Left renal pelvis (tissue), 4 donors: ENCODE results near the gene MAGED4. TPM values are rescaled to one million over a fixed set of nuclear protein-coding genes. Genes with fewer than 3 reads are reported as not detected.
"Not testable (repeated sequence)": the region's sequence is repeated elsewhere in the genome, so short reads cannot be mapped to it uniquely, and the experiment has no call there.

Experiments used
- DNase-seq, 4 donors: peaks; one replicate each; pipeline ENCODE4 v3.0.0-alpha.2; 2013; ENCODE audit warnings: low read depth in 4 of 4, low spot score in 3 of 4
- polyA plus RNA-seq, 4 donors: library from polyadenylated mRNA; unstranded; fragments of 120-200 nt; gene quantifications; one replicate each; pipeline ENCODE4 v1.2.1, GENCODE V29; 2013; ENCODE audit not compliant: insufficient read length in 4 of 4

MAGED4 gene, protein sequence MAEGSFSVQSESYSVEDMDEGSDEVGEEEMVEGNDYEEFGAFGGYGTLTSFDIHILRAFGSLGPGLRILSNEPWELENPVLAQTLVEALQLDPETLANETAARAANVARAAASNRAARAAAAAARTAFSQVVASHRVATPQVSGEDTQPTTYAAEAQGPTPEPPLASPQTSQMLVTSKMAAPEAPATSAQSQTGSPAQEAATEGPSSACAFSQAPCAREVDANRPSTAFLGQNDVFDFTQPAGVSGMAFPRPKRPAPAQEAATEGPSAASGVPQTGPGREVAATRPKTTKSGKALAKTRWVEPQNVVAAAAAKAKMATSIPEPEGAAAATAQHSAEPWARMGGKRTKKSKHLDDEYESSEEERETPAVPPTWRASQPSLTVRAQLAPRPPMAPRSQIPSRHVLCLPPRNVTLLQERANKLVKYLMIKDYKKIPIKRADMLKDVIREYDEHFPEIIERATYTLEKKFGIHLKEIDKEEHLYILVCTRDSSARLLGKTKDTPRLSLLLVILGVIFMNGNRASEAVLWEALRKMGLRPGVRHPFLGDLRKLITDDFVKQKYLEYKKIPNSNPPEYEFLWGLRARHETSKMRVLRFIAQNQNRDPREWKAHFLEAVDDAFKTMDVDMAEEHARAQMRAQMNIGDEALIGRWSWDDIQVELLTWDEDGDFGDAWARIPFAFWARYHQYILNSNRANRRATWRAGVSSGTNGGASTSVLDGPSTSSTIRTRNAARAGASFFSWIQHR
- 10 to 100 TPM; 34.5 to 56.6 (median 48.8) TPM for polyA plus RNA-seq

DNA sequence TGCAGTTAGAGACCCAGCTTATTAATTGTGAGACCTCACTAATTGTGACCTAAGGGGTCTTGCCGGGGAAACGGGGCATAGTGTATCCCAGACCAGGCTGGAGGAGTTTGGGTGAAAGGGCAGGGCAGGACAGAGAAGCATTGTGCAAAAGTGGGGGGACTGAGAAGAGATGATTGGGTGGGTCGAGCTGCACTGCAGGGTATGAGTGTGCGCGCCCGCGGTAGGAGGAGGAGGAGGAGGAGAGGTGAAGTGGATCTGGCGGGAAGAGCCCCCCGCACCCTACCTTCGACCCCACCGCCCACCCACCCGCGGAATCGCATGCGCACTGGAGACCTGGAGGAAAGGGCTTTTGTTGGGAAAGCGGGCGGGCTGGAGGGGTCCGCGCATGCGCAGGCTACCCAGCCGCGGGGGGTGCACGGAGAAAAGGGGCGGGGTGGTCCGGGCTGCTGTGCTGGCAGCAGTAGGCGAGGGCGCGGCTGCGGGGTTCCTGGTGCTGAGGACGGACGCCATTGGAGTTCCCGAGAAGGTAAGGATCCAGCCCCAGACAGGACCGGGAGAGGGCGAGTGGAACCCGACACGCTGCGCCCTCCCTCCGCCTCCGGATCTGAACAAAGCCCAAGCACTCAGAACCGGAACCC lies at the start of gene MAGED4:
TSS of gene MAGED4 (plus strand) at position 449 of the 638 bp plus-strand sequence. CDS start 1,035 bp downstream, outside the sequence.
- DNase-seq = not testable (repeated sequence)

DNA sequence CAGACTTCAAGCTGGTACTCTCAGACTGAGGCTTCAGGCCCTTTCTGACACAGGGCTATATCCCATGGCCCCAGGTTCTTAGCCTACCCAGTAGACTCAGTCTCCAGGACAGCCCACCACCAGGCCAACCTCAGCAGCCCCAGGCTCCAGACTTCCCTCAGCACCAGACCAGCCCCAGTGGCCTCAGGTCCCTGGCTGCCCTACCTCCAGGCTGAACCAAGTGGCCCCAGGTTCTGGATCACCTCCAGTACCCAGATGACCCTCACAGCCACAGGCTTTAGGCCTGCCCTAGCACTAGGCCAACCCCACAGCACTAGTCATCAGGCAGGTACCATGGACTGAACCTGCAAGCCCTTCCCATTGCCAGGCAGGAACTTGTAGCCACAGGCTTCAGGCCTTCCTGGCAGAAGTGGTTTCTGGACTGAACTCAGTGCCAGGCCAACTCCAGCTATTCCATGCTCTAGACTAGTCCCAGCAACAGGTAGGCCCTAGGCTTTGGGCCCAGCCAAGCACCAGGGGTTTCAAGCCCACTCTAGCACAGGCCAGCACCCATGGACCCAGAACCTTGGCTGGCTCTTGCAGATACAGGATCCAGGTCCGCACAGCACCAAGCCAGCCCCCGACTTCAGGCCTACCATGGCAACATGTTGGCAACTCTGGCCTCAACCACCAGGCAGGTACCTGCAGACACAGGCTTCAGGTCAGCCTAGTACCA lies 45.7 kb upstream of the MAGED4 start:
- DNase-seq = no peak

DNA sequence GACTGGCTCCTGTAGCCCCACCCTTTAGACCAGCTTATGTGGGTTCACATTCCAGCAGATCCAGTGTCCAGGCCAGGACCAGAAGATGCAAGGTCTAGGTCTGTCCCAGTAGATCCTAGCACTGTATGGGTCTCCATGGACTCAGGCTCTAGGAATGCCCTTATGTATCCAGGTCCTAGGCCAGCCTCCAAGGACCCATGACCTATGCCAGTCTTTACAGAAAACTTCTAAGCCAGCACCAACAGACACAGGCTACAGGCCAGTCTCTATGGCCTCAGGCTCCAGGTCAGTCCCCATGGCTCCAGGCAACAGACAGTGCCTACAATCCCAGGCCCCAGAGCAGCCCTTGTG lies 45.2 kb upstream of the MAGED4 start:
- no peak for DNase-seq

DNA sequence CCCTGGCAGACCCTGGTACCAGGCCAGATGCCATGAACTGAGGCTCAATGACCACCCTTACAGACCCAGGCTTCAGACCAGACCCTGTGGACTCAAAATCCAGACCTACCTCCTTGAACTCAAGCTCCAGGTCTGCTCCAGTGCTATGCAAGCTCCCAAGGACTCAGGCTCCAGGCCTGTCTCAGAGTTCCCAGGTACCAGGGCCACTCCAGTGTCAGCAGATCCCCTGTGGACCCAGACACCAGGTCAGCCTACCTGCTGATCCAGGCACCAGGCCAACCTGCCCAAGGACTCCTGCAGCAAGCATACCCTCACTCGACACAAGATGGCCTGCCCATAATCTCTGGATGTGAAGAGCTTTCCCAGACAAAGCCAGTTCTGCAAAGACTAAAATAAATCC lies 44.7 kb upstream of the MAGED4 start:
- DNase-seq = no peak

DNA sequence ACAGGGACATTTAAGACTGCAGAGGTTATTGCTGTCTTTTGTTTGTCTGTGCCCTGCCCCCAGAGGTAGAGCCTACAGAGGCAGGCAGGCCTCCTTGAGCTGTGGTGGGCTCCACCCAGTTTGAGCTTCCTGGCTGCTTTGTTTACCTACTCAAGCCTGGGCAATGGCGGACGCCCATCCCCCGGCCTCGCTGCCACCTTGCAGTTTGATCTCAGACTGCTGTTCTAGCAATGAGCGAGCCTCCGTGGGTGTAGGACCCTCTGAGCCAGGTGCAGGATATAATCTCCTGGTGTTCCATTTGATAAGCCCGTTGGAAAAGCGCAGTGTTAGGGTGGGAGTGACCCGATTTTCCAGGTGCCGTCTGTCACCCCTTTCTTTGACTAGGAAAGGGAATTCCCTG lies 34.0 kb upstream of the MAGED4 start:
- not testable (repeated sequence) for DNase-seq

DNA sequence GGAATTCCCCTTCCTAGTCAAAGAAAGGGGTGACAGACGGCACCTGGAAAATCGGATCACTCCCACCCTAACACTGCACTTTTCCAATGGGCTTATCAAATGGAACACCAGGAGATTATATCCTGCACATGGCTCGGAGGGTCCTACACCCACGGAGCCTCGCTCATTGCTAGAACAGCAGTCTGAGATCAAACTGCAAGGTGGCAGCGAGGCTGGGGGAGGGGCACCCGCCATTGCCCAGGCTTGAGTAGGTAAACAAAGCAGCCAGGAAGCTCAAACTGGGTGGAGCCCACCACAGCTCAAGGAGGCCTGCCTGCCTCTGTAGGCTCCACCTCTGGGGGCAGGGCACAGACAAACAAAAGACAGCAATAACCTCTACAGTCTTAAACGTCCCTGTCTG lies 24.5 kb upstream of the MAGED4 start:
- not testable (repeated sequence) for DNase-seq

DNA sequence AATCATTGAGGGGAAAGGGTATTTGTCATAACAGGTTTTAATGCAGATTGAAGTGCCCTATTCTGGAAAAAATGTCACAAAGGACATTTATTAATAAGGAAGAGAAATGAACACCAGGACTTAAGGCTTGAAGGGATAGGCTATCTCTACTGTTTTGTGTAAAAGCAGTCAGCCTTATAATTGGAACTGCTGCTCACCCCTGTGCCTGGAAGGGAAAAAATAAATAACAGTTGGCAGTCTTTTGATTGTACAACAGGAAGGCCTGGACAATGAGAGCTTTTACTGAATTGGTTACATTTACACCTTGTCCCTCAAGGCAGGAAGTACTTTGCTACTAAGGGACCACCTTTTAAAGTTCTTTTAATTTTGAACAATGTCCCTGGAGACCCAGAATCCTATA lies 17.8 kb upstream of the MAGED4 start:
- no peak for DNase-seq

DNA sequence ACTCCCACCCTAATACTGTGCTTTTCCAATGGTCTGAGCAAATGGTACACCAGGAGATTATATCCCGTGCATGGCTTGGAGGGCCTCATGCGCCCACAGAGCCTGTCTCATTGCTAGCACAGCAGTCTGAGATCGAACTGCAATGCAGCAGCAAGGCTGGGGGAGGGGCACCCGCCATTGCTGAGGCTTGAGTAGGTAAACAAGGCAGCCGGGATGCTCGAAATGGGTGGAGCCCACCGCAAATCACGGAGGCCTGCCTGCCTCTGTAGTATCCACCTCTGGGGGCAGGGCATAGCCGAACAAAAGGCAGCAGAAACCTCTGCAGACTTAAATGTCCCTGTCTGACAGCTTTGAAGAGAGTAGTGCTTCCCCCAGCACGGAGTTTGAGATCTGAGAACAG lies 13.6 kb upstream of the MAGED4 start:
- DNase-seq = not testable (repeated sequence)

DNA sequence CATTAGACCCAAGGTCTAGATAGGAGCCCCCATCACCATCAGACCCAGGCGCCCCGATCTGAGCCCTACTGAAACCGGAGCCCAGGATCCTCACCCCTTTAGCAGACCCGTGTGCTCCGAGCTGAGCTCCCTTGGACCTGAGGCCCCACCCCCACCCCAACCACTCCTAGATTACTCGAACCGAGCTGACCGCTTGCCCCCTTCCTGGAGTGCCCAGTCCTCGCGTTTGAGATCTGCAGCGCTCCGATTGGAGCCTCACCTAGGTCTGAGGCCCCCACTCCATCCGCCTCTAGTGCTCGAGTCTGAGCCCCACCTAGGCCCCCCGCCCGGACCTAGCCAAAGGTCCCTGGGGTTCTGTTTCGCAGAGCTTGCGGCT lies 378 bp downstream of the MAGED4 start:
- not testable (repeated sequence) for DNase-seq

DNA sequence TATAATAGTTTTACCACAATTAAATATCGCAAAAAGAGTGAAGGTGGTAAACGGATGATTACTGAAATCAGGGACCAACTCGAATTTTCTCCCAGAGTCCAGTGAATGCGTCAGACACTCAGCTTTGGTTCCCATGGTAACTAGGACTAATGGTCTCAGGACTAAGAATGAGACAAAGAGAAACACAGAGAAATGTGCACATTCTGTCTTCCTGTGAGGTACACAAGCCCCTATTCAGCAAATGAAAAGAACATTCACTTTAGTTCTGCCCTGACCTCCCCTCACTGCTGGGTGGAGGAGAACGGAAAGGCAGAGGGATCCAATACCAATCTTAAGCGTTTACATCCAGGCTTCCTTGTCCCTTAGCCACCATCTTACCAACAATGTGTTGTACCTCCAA lies 26.7 kb downstream of the MAGED4 start:
- DNase-seq = not testable (repeated sequence)

DNA sequence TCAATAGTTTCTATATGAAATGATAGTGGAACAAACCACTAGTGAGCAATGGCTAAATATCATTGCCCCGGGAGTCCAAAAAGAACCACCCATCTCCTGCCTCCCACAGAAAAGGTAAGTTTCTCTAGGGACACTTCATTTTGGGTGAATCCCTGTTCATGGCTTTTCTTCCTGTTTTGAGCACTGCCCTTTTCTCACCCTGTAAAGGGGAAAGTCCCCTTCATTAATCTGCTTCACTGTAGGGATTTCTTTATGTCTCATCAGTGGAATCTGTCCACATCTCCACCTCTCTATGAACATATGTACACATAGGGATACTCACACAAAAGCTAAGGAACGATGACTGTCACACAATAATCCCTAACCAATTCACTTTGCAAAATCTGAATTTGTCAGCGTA lies 28.6 kb downstream of the MAGED4 start:
- no peak for DNase-seq

DNA sequence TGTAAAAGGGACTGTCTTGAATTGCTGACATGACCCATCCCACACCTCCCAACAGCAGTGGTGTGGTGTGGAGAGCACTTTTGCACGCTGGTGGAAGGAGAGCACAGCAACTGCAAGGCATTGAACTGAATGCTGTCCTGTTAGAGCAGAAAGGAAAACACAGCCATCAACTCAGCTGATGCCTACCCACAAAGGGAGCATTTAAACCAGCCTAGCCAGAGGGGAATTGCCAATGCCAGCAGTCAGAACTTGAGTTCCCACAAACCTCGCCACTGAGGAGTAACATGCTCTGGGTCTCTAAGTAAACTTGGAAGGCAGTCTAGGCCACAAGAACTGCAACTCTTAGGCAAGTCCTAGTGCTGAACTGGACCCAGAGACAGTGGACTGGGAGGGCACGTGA lies 31.9 kb downstream of the MAGED4 start:
- DNase-seq = no peak

DNA sequence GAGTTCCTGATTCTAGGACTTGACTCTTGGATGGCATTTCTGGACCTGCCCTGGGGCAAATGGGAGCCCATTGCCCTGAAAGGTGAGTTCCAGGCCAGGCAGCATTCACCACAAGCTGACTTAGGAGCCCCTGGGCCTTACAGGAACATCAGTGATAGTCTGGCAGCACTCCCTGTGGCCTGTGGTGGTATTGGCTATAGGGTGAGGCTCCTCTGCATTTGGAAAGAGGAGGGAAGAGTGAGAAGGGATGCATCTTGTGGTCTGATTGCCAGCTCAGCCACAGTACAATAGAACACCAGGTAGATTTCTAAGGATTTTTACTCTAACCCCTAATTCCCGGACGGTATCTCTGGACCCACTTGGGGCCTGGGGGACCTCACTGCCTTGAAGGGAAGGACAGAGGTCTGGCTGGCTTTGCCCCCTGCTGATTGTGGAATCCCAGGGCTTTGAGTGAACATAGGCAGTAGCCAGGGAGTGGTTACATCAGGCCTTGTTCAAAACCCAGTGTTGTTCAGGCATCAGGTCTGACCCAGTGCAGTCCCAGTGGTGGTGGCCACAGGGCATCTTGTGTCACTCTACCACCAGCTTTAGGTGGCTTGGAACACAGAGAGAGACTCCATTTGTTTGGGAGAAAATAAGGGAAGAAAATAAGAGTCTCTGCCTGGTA lies 32.9 kb downstream of the MAGED4 start:
- DNase-seq = no peak

DNA sequence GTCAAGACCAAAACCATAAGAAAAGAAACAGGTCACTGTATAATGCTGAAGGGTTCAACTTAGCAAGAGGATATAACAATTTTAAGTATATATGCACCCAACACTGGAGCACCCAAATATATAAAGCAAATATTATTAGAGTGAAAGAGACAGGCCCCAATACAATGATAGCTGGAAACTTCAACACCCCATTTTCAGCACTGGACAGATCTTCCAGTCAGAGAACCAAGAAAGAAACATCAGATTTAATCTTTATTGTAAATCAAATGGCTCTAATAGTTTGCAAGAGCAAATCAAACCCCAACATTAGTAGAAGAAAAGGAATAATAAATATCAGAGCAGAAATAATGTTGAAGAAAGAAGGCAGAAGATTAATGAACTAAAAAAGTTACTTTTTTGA lies 36.2 kb downstream of the MAGED4 start:
- DNase-seq = no peak

Other genes with a start within 250 kb of the MAGED4 start
- 10 to 100 TPM; 63.5 to 96.9 (median 73.2) TPM for gene MAGED4B, start 115.7 kb upstream of the MAGED4 start, polyA plus RNA-seq
- gene XAGE2, start 184.1 kb downstream of the MAGED4 start, polyA plus RNA-seq = under 1 TPM in 1 of 4 donors, not detected in 3; 0.24 TPM